B cell (primary cell): ENCODE measurements around the gene ARHGAP28. TPM values are rescaled to one million over a fixed set of nuclear protein-coding genes. Genes with fewer than 3 reads are reported as not detected.

Experiments used
- ATAC-seq: fragments of 200-7000 bp; cut with Tn5 transposase; one replicate; pipeline ENCODE4 v1.10.0; 2021; ENCODE audit warnings: low read depth, mild to moderate bottlenecking, moderate number of reproducible peaks, moderate library complexity
- CTCF ChIA-PET: fragments of 350-600 bp; sonication (Branson Sonifier 250); formaldehyde crosslinking; loops from one replicate; lab custom pipeline; 2021; ENCODE audit warnings: antibody characterized with exemption, inconsistent platforms; lab: Charles Lee
- POLR2A ChIA-PET: fragments of 350-600 bp; sonication (Branson Sonifier 250); formaldehyde crosslinking; loops from one replicate; lab custom pipeline; 2021; ENCODE audit warnings: antibody characterized with exemption; lab: Charles Lee
- DNase-seq: peaks from one replicate; pipeline ENCODE4 v3.0.0; 2013
- H2AFZ ChIP-seq: 2 replicates; pipeline ENCODE4 v1.6.1; 2012; ENCODE audit warnings: mild to moderate bottlenecking, low read depth, low read length; ENCODE audit not compliant: insufficient read depth, poor library complexity, severe bottlenecking
- H3K27ac ChIP-seq, 2 donors: 1 replicate in 1 of 2; 2 replicates in 1 of 2; pipeline ENCODE4 v1.5.1; 2012 to 2013; ENCODE audit warnings: low read length in 2 of 2, mild to moderate bottlenecking in 2 of 2, moderate library complexity in 1 of 2
- H3K27me3 ChIP-seq, 4 experiments: fragments of 200-600 bp in 1 of 4; sonication (generic) in 1 of 4; replicated peaks in 1 of 4; 1 replicate in 2 of 4; 2 replicates in 2 of 4; pipeline versions ENCODE4 v1.6.1 to v1.7.0; 2013 to 2016; ENCODE audit warnings: low read length in 3 of 4, mild to moderate bottlenecking in 2 of 4, mixed read lengths in 1 of 4, moderate library complexity in 1 of 4; ENCODE audit not compliant: insufficient read depth in 4 of 4, control insufficient read depth in 3 of 4; ENCODE audit errors: control extremely low read depth in 1 of 4
- H3K36me3 ChIP-seq, 2 experiments: replicated peaks in 1 of 2; 1 replicate in 1 of 2; 2 replicates in 1 of 2; pipeline versions ENCODE4 v1.6.1 to v1.7.1; 2013; ENCODE audit warnings: low read length in 1 of 2; ENCODE audit not compliant: insufficient read depth in 2 of 2, control insufficient read depth in 1 of 2; ENCODE audit errors: control extremely low read depth in 1 of 2, extremely low read depth in 1 of 2
- H3K4me1 ChIP-seq, 2 donors: fragments of 200-600 bp in 1 of 2; sonication (generic) in 1 of 2; 1 replicate in 1 of 2; 2 replicates in 1 of 2; pipeline versions ENCODE4 v1.5.1 to v1.6.1; 2013 to 2017; ENCODE audit warnings: low read length in 2 of 2; ENCODE audit not compliant: control insufficient read depth in 2 of 2, insufficient read depth in 2 of 2
- H3K4me2 ChIP-seq: replicated peaks from 2 replicates; pipeline ENCODE3; 2012; ENCODE audit warnings: mild to moderate bottlenecking, low read depth, low read length; ENCODE audit not compliant: poor library complexity, severe bottlenecking
- H3K4me3 ChIP-seq, 5 experiments: fragments of 200-600 bp in 1 of 5; sonication (generic) in 1 of 5; 1 replicate in 3 of 5; 2 replicates in 2 of 5; pipeline versions ENCODE4 v1.5.1 to v1.7.0; 2011 to 2016; ENCODE audit warnings: low read length in 4 of 5, mild to moderate bottlenecking in 4 of 5, low read depth in 2 of 5, control low read depth in 1 of 5, moderate library complexity in 1 of 5; ENCODE audit not compliant: insufficient read depth in 1 of 5; ENCODE audit errors: control extremely low read depth in 1 of 5, extremely low read depth in 1 of 5
- H3K79me2 ChIP-seq: fragments of 200-600 bp; sonication (generic); one replicate; pipeline ENCODE4 v1.6.0; 2016; ENCODE audit warnings: low read length; ENCODE audit not compliant: control insufficient read depth, insufficient read depth
- H3K9ac ChIP-seq: fragments of 200-600 bp; sonication (generic); 2 replicates; pipeline ENCODE4 v1.6.1; 2017; ENCODE audit warnings: mild to moderate bottlenecking, low read length, moderate library complexity
- H3K9me3 ChIP-seq, 3 donors: one replicate each; pipeline versions ENCODE4 v1.6.1 to v1.7.1; 2013; ENCODE audit warnings: low read length in 2 of 3; ENCODE audit not compliant: control insufficient read depth in 2 of 3, insufficient read depth in 1 of 3; ENCODE audit errors: control extremely low read depth in 1 of 3
- H4K20me1 ChIP-seq: 2 replicates; pipeline ENCODE4 v1.6.0; 2012; ENCODE audit warnings: mild to moderate bottlenecking, low read length; ENCODE audit not compliant: insufficient read depth, control insufficient read depth, poor library complexity, severe bottlenecking
- H3K27ac Mint-ChIP-seq: one replicate; pipeline ENCODE4 v1.8.0; 2021; ENCODE audit warnings: mixed read lengths
- H3K27me3 Mint-ChIP-seq: one replicate; pipeline ENCODE4 v1.8.0; 2021; ENCODE audit warnings: mixed read lengths
- H3K4me1 Mint-ChIP-seq: one replicate; pipeline ENCODE4 v1.8.0; 2021; ENCODE audit warnings: mixed read lengths
- H3K4me3 Mint-ChIP-seq: one replicate; pipeline ENCODE4 v1.8.0; 2021; ENCODE audit warnings: mixed read lengths
- H3K9me3 Mint-ChIP-seq: one replicate; pipeline ENCODE4 v1.8.0; 2022; ENCODE audit warnings: mixed read lengths; ENCODE audit not compliant: insufficient read depth
- CTCF ChIP-seq: fragments of 200-600 bp; IDR thresholded peaks from one replicate; pipeline ENCODE4 v1.8.0; 2022; ENCODE audit warnings: antibody characterized with exemption, mild to moderate bottlenecking
- EZH2 ChIP-seq: IDR thresholded peaks from 2 replicates; pipeline ENCODE4 v1.6.1; 2012; ENCODE audit warnings: borderline replicate concordance, low read depth, mild to moderate bottlenecking, moderate library complexity, low read length; ENCODE audit not compliant: insufficient read depth, poor library complexity, severe bottlenecking
- WGBS: methylation state at CpG from one replicate; pipeline ENCODE4 v1.1.5; 2013; ENCODE audit warnings: missing lambda C conversion rate; ENCODE audit not compliant: insufficient coverage; 5-methylcytosine and 5-hydroxymethylcytosine counted together
- intact Hi-C: fragments of 100-400 bp; cut with micrococcal nuclease; formaldehyde crosslinking; loops from one replicate; pipeline ENCODE4 v1.10.0; 2022
- polyA plus RNA-seq: library from polyadenylated mRNA; depleted of rRNA; stranded (reverse); fragments of >200 nt; gene quantifications from 2 replicates; pipeline ENCODE4 v1.2.3, GENCODE V29; 2012
- total RNA-seq, 2 donors: library from RNA; stranded (reverse); fragments of 120-200 nt in 1 of 2; gene quantifications; 1 replicate in 1 of 2; 2 replicates in 1 of 2; pipeline versions ENCODE4 v1.2.3 to v1.2.4, GENCODE V29; 2013 to 2022

Gene ARHGAP28
- total and polyA plus RNA-seq, 2 donors (not counting 1 experiment from before 2014, with no cell fraction given), result not detected

GRCh38 chr18:6956495-6956894 is 227.0 kb downstream of the ARHGAP28 start:
- DNase-seq (no peak), ATAC-seq (no peak)
- no peaks in the 10 kb centered on the region for H3K27me3 Mint-ChIP-seq
- CTCF ChIA-PET, result no interaction called here
- H3K36me3 ChIP-seq, result no peaks in the 10 kb centered on the region
- POLR2A ChIA-PET, result no interaction called here
- H4K20me1 ChIP-seq, result no peaks in the 10 kb centered on the region
- peaks cover 3% of the 10 kb centered on the region for H3K9me3 Mint-ChIP-seq
- TF ChIP-seq EZH2, result no peak
- TF ChIP-seq CTCF, result no peak
- H3K79me2 ChIP-seq, result no peaks in the 10 kb centered on the region
- no peak overlapping the region for H2AFZ ChIP-seq
- H3K4me3 Mint-ChIP-seq, result no peak overlapping the region
- H3K4me3 ChIP-seq, result no peak overlapping the region
- no peak overlapping the region for H3K27ac Mint-ChIP-seq
- no peak overlapping the region for H3K9ac ChIP-seq
- H3K27ac ChIP-seq, result no peak overlapping the region
- peaks cover 0 to 31% (median 0%) of the 10 kb centered on the region in 3 donors for H3K9me3 ChIP-seq
- intact Hi-C loops, result no loop called here
- no peaks in the 10 kb centered on the region for H3K4me1 Mint-ChIP-seq
- WGBS, result 93% methylated on average over 5 of the region's 5 CpGs
- no peaks in the 10 kb centered on the region for H3K4me1 ChIP-seq
- H3K27me3 ChIP-seq, result no peaks in the 10 kb centered on the region
- H3K4me2 ChIP-seq, result no peak overlapping the region

GRCh38 chr18:6956999-6957398 is 227.5 kb downstream of the ARHGAP28 start:
- no peak for ATAC-seq
- intact Hi-C loops, result no loop called here
- Mint-ChIP-seq H3K9me3 (peaks cover 3% of the 10 kb centered on the region), H3K4me1 (no peaks in the 10 kb centered on the region), H3K4me3 (no peak overlapping the region), H3K27me3 (no peaks in the 10 kb centered on the region), H3K27ac (no peak overlapping the region)
- H3K79me2 ChIP-seq, result no peaks in the 10 kb centered on the region
- TF ChIP-seq EZH2 (no peak), CTCF (no peak)
- H3K9ac ChIP-seq, result no peak overlapping the region
- H2AFZ ChIP-seq, result no peak overlapping the region
- H4K20me1 ChIP-seq, result no peaks in the 10 kb centered on the region
- WGBS, result 91% methylated on average over 12 of the region's 12 CpGs
- no peaks in the 10 kb centered on the region for H3K27me3 ChIP-seq
- no peak overlapping the region for H3K27ac ChIP-seq
- ChIA-PET POLR2A (no interaction called here), CTCF (no interaction called here)
- H3K4me3 ChIP-seq, result no peak overlapping the region
- no peaks in the 10 kb centered on the region for H3K36me3 ChIP-seq
- DNase-seq, result no peak
- H3K9me3 ChIP-seq, result peaks cover 0 to 32% (median 0%) of the 10 kb centered on the region in 3 donors
- H3K4me1 ChIP-seq, result no peaks in the 10 kb centered on the region
- H3K4me2 ChIP-seq, result no peak overlapping the region
